Fibroblast of lung (primary cell): Measurements from ENCODE around the gene CSH2. TPM values are rescaled to one million over a fixed set of nuclear protein-coding genes. Genes with fewer than 3 reads are reported as not detected.
"Not testable (repeated sequence)": the region's sequence is repeated elsewhere in the genome, so short reads cannot be mapped to it uniquely, and the experiment has no call there.

Experiments
- DNase-seq, 2 donors: peaks; one replicate each; pipeline versions ENCODE4 v3.0.0 to v3.0.0-alpha.2; 2010; ENCODE audit warnings: low read depth in 2 of 2
- H2AFZ ChIP-seq: 2 replicates; pipeline ENCODE4 v1.5.1; 2012; ENCODE audit warnings: low read length, control low read depth, inconsistent platforms
- H3K27ac ChIP-seq: 2 replicates; pipeline ENCODE4 v1.5.1; 2011; ENCODE audit warnings: low read length, control low read depth; ENCODE audit not compliant: insufficient read depth
- H3K27me3 ChIP-seq: 2 replicates; pipeline ENCODE4 v1.5.1; 2011; ENCODE audit warnings: mild to moderate bottlenecking, low read length; ENCODE audit not compliant: control insufficient read depth, insufficient read depth
- H3K36me3 ChIP-seq: 2 replicates; pipeline ENCODE4 v1.5.1; 2011; ENCODE audit warnings: low read length; ENCODE audit not compliant: control insufficient read depth, insufficient read depth
- H3K4me1 ChIP-seq: 2 replicates; pipeline ENCODE4 v1.5.1; 2011; ENCODE audit warnings: low read length; ENCODE audit not compliant: control insufficient read depth, insufficient read depth; ENCODE audit errors: extremely low read depth
- H3K4me2 ChIP-seq: 2 replicates; pipeline ENCODE4 v1.5.1; 2011; ENCODE audit warnings: low read length, control low read depth; ENCODE audit not compliant: insufficient read depth; ENCODE audit errors: extremely low read depth
- H3K4me3 ChIP-seq, 4 experiments: fragments of 200-600 bp in 1 of 4; sonication (generic) in 1 of 4; replicated peaks in 1 of 4; 2 replicates each; pipeline ENCODE4 v1.5.1; 2011 to 2016; ENCODE audit warnings: low read length in 4 of 4, low read depth in 3 of 4, mild to moderate bottlenecking in 3 of 4, control low read depth in 2 of 4, inconsistent platforms in 1 of 4, mixed read lengths in 1 of 4; ENCODE audit not compliant: insufficient read depth in 1 of 4; ENCODE audit errors: control extremely low read depth in 1 of 4
- H3K79me2 ChIP-seq: 2 replicates; pipeline ENCODE4 v1.5.1; 2012; ENCODE audit warnings: mild to moderate bottlenecking, low read length, inconsistent platforms; ENCODE audit not compliant: control insufficient read depth, insufficient read depth
- H3K9ac ChIP-seq: 2 replicates; pipeline ENCODE4 v1.5.1; 2011; ENCODE audit warnings: mild to moderate bottlenecking, low read length, control low read depth; ENCODE audit not compliant: insufficient read depth
- H3K9me3 ChIP-seq: 2 replicates; pipeline ENCODE4 v1.5.1; 2012; ENCODE audit warnings: low read depth, low read length; ENCODE audit not compliant: control insufficient read depth, insufficient read depth
- H4K20me1 ChIP-seq: 2 replicates; pipeline ENCODE4 v1.5.1; 2011; ENCODE audit warnings: low read length; ENCODE audit not compliant: control insufficient read depth, insufficient read depth; ENCODE audit errors: extremely low read depth
- CTCF ChIP-seq, 2 donors: IDR thresholded peaks in 1 of 2; conservative IDR thresholded peaks in 1 of 2; 1 replicate in 1 of 2; 2 replicates in 1 of 2; pipeline ENCODE4 v1.5.1; 2011 to 2012; ENCODE audit warnings: low read length in 2 of 2, control low read depth in 1 of 2, inconsistent platforms in 1 of 2, low read depth in 1 of 2, mild to moderate bottlenecking in 1 of 2
- EZH2 ChIP-seq: IDR thresholded peaks from 2 replicates; pipeline ENCODE4 v1.5.1; 2012; ENCODE audit warnings: low read length, control low read depth, mild to moderate bottlenecking; ENCODE audit errors: missing control alignments
- polyA plus RNA-seq, 2 donors: library from polyadenylated mRNA; depleted of rRNA in 1 of 2; stranded (reverse) in 1 of 2; unstranded in 1 of 2; fragments of >200 nt; gene quantifications; 2 replicates each; pipeline ENCODE4 v1.2.1, GENCODE V29; 2011 to 2012; ENCODE audit warnings: missing spikeins in 1 of 2
- total RNA-seq: library from RNA; depleted of rRNA; stranded (reverse); fragments of >200 nt; gene quantifications from 2 replicates; pipeline ENCODE4 v1.2.1, GENCODE V29; 2014

CSH2 gene
- total and polyA plus RNA-seq, 2 donors (not counting 1 experiment from before 2014, with no cell fraction given): not detected

- H2AFZ ChIP-seq: no peak overlapping the region
- DNase-seq: no peak
- no peaks in the 10 kb centered on the region for H4K20me1 ChIP-seq
- no peak overlapping the region for H3K9ac ChIP-seq
- H3K36me3 ChIP-seq: no peaks in the 10 kb centered on the region
- no peaks in the 10 kb centered on the region for H3K79me2 ChIP-seq
- no peak overlapping the region for H3K4me3 ChIP-seq
- H3K4me1 ChIP-seq: no peaks in the 10 kb centered on the region
- no peak for TF ChIP-seq EZH2
- TF ChIP-seq CTCF (conservative IDR thresholded peaks at IDR 0.05 in 1 of 2, IDR thresholded peaks at IDR 0.05 in 1 of 2; ENCODE audit: low read depth in 1 of 2, low read length in 2 of 2): no peak
- H3K27ac ChIP-seq: no peak overlapping the region
- H3K27me3 ChIP-seq: peaks cover 6% of the 10 kb centered on the region
- H3K9me3 ChIP-seq: no peaks in the 10 kb centered on the region
- H3K4me2 ChIP-seq: no peak overlapping the region
Measured at GRCh38 chr17:63916566-63917185, 43.2 kb upstream of the CSH2 start.

GRCh38 chr17:63915753-63916152 is 42.3 kb upstream of the CSH2 start:
- not testable (repeated sequence) for H3K9me3 ChIP-seq, H3K4me3 ChIP-seq, H2AFZ ChIP-seq, DNase-seq, H3K9ac ChIP-seq, H3K79me2 ChIP-seq, H4K20me1 ChIP-seq, H3K27ac ChIP-seq, H3K27me3 ChIP-seq, H3K36me3 ChIP-seq, H3K4me1 ChIP-seq, H3K4me2 ChIP-seq

- Histone ChIP-seq H3K36me3 (no peaks in the 10 kb centered on the region), H3K79me2 (no peaks in the 10 kb centered on the region), H3K9ac (no peak overlapping the region), H4K20me1 (no peaks in the 10 kb centered on the region), H3K4me3 (no peak overlapping the region), H3K9me3 (no peaks in the 10 kb centered on the region), H3K4me1 (no peaks in the 10 kb centered on the region), H3K4me2 (no peak overlapping the region), H3K27me3 (peaks cover 3% of the 10 kb centered on the region), H2AFZ (no peak overlapping the region), H3K27ac (no peak overlapping the region)
- no peak for DNase-seq
- no peak for TF ChIP-seq CTCF (conservative IDR thresholded peaks at IDR 0.05 in 1 of 2, IDR thresholded peaks at IDR 0.05 in 1 of 2; ENCODE audit: low read depth in 1 of 2, low read length in 2 of 2)
- no peak for TF ChIP-seq EZH2
Measured at GRCh38 chr17:63914471-63914870, 41.0 kb upstream of the CSH2 start.
